ENCODE measurements around the gene ESR1.
A peak's percentile ranks its signal among the peaks of the same experiment; 100 is the strongest.

The ESR1 gene

GRCh38 chr6:151796842-151797530, 10.5 kb upstream of the ESR1 start:
- no peaks in the 10 kb centered on the region for H3K4me1 Mint-ChIP-seq
- no peaks in the 10 kb centered on the region for H3K9me3 Mint-ChIP-seq
- no peak for DNase-seq (ENCODE audit: low spot score in 2 of 2)
- ATAC-seq (replicated peaks; ENCODE audit: extremely low read depth, poor library complexity, severe bottlenecking) = no peak
- no peak overlapping the region for H3K27ac Mint-ChIP-seq (ENCODE audit: low read depth)
- H3K27me3 Mint-ChIP-seq = peaks cover 31% of the 10 kb centered on the region
- no peak overlapping the region for H3K4me3 Mint-ChIP-seq
- no peaks in the 10 kb centered on the region for H3K36me3 Mint-ChIP-seq (ENCODE audit: insufficient read depth)

GRCh38 chr6:151803743-151804142, 3.7 kb upstream of the ESR1 start:
- Mint-ChIP-seq H3K4me1 (peaks cover 13% of the 10 kb centered on the region), H3K27ac (ENCODE audit: low read depth) (no peak overlapping the region)
- ATAC-seq (replicated peaks; ENCODE audit: extremely low read depth, poor library complexity, severe bottlenecking) = no peak

GRCh38 chr6:151804585-151805285, 2.7 kb upstream of the ESR1 start:
- ATAC-seq (replicated peaks; ENCODE audit: extremely low read depth, poor library complexity, severe bottlenecking) (no peak), DNase-seq (ENCODE audit: low spot score in 2 of 2) (no peak)
- Mint-ChIP-seq H3K9me3 (no peaks in the 10 kb centered on the region), H3K4me1 (peaks cover 13% of the 10 kb centered on the region), H3K27me3 (peaks cover 78% of the 10 kb centered on the region), H3K27ac (ENCODE audit: low read depth) (no peak overlapping the region), H3K4me3 (no peak overlapping the region), H3K36me3 (ENCODE audit: insufficient read depth) (no peaks in the 10 kb centered on the region)

More at GRCh38 chr6:151803743-151804142, 3.7 kb upstream of the ESR1 start:
- no peak for DNase-seq (ENCODE audit: low spot score in 2 of 2)
- H3K4me3 Mint-ChIP-seq = no peak overlapping the region
- H3K27me3 Mint-ChIP-seq = peaks cover 77% of the 10 kb centered on the region
- H3K9me3 Mint-ChIP-seq = no peaks in the 10 kb centered on the region
- no peaks in the 10 kb centered on the region for H3K36me3 Mint-ChIP-seq (ENCODE audit: insufficient read depth)

- no peak overlapping the region for H3K27ac Mint-ChIP-seq (ENCODE audit: low read depth)
- no peaks in the 10 kb centered on the region for H3K9me3 Mint-ChIP-seq
- H3K4me3 Mint-ChIP-seq = no peak overlapping the region
- ATAC-seq (replicated peaks; ENCODE audit: extremely low read depth, poor library complexity, severe bottlenecking) (no peak), DNase-seq (ENCODE audit: low spot score in 2 of 2) (no peak)
- H3K27me3 Mint-ChIP-seq = peaks cover 78% of the 10 kb centered on the region
- H3K36me3 Mint-ChIP-seq (ENCODE audit: insufficient read depth) = no peaks in the 10 kb centered on the region
- peaks cover 13% of the 10 kb centered on the region for H3K4me1 Mint-ChIP-seq
Measured at GRCh38 chr6:151805286-151805840, 2.1 kb upstream of the ESR1 start.

GRCh38 chr6:151806757-151807512, 547 bp upstream of the ESR1 start:
- H3K4me3 Mint-ChIP-seq = peak overlapping the region; percentile 56
- H3K27me3 Mint-ChIP-seq = peaks cover 78% of the 10 kb centered on the region
- no peaks in the 10 kb centered on the region for H3K9me3 Mint-ChIP-seq
- H3K27ac Mint-ChIP-seq (ENCODE audit: low read depth) = no peak overlapping the region
- H3K4me1 Mint-ChIP-seq = peaks cover 13% of the 10 kb centered on the region
- H3K36me3 Mint-ChIP-seq (ENCODE audit: insufficient read depth) = no peaks in the 10 kb centered on the region
- no peak for ATAC-seq (replicated peaks; ENCODE audit: extremely low read depth, poor library complexity, severe bottlenecking)
- no peak for DNase-seq (ENCODE audit: low spot score in 2 of 2)

GRCh38 chr6:151808371-151809241, 1.1 kb downstream of the ESR1 start:
- Mint-ChIP-seq H3K4me1 (peaks cover 13% of the 10 kb centered on the region), H3K27me3 (peaks cover 81% of the 10 kb centered on the region), H3K27ac (ENCODE audit: low read depth) (no peak overlapping the region), H3K4me3 (peak overlapping the region; percentile 58), H3K36me3 (ENCODE audit: insufficient read depth) (no peaks in the 10 kb centered on the region), H3K9me3 (no peaks in the 10 kb centered on the region)
- no peak for ATAC-seq (replicated peaks; ENCODE audit: extremely low read depth, poor library complexity, severe bottlenecking)
- no peak for DNase-seq (ENCODE audit: low spot score in 2 of 2)

- no peak for ATAC-seq (replicated peaks; ENCODE audit: extremely low read depth, poor library complexity, severe bottlenecking)
- H3K4me1 Mint-ChIP-seq = peaks cover 13% of the 10 kb centered on the region
- no peak overlapping the region for H3K27ac Mint-ChIP-seq (ENCODE audit: low read depth)
- DNase-seq (ENCODE audit: low spot score in 2 of 2) = no peak
- H3K4me3 Mint-ChIP-seq = no peak overlapping the region
- H3K36me3 Mint-ChIP-seq (ENCODE audit: insufficient read depth) = no peaks in the 10 kb centered on the region
- peaks cover 91% of the 10 kb centered on the region for H3K27me3 Mint-ChIP-seq
- H3K9me3 Mint-ChIP-seq = no peaks in the 10 kb centered on the region
Measured at GRCh38 chr6:151811081-151811480, 3.6 kb downstream of the ESR1 start.

- Mint-ChIP-seq H3K9me3 (no peaks in the 10 kb centered on the region), H3K4me1 (no peaks in the 10 kb centered on the region), H3K36me3 (ENCODE audit: insufficient read depth) (no peaks in the 10 kb centered on the region), H3K4me3 (no peak overlapping the region), H3K27ac (ENCODE audit: low read depth) (no peak overlapping the region), H3K27me3 (peaks cover 93% of the 10 kb centered on the region)
- ATAC-seq (replicated peaks; ENCODE audit: extremely low read depth, poor library complexity, severe bottlenecking) (no peak), DNase-seq (ENCODE audit: low spot score in 2 of 2) (no peak)
Measured at GRCh38 chr6:151813858-151814257, 6.4 kb downstream of the ESR1 start.

- Mint-ChIP-seq H3K36me3 (ENCODE audit: insufficient read depth) (no peaks in the 10 kb centered on the region), H3K4me3 (no peak overlapping the region), H3K27me3 (peaks cover 86% of the 10 kb centered on the region), H3K4me1 (no peaks in the 10 kb centered on the region), H3K27ac (ENCODE audit: low read depth) (no peak overlapping the region), H3K9me3 (no peaks in the 10 kb centered on the region)
- no peak for DNase-seq (ENCODE audit: low spot score in 2 of 2)
- no peak for ATAC-seq (replicated peaks; ENCODE audit: extremely low read depth, poor library complexity, severe bottlenecking)
Measured at GRCh38 chr6:151814614-151815013, 7.1 kb downstream of the ESR1 start.

- no peaks in the 10 kb centered on the region for H3K9me3 Mint-ChIP-seq
- ATAC-seq (replicated peaks; ENCODE audit: extremely low read depth, poor library complexity, severe bottlenecking) (no peak), DNase-seq (ENCODE audit: low spot score in 2 of 2) (no peak)
- peaks cover 42% of the 10 kb centered on the region for H3K27me3 Mint-ChIP-seq
- H3K4me3 Mint-ChIP-seq = no peak overlapping the region
- H3K4me1 Mint-ChIP-seq = no peaks in the 10 kb centered on the region
- no peak overlapping the region for H3K27ac Mint-ChIP-seq (ENCODE audit: low read depth)
- H3K36me3 Mint-ChIP-seq (ENCODE audit: insufficient read depth) = no peaks in the 10 kb centered on the region
Measured at GRCh38 chr6:151822252-151823111, 15.0 kb downstream of the ESR1 start.

GRCh38 chr6:151826517-151827142, 19.1 kb downstream of the ESR1 start:
- Mint-ChIP-seq H3K36me3 (ENCODE audit: insufficient read depth) (no peaks in the 10 kb centered on the region), H3K4me3 (no peak overlapping the region), H3K9me3 (no peaks in the 10 kb centered on the region), H3K4me1 (no peaks in the 10 kb centered on the region), H3K27me3 (peaks cover 31% of the 10 kb centered on the region), H3K27ac (ENCODE audit: low read depth) (no peak overlapping the region)
- ATAC-seq (replicated peaks; ENCODE audit: extremely low read depth, poor library complexity, severe bottlenecking) (no peak), DNase-seq (ENCODE audit: low spot score in 2 of 2) (no peak)

Data from central memory CD8-positive, alpha-beta T cell (primary cell).